Common myeloid progenitor, CD34-positive (primary cell): Measurements from ENCODE around the gene HOXD11.

ENCODE experiments used
- CTCF ChIA-PET: fragments of 350-600 bp; sonication (Branson Sonifier 250); formaldehyde crosslinking; loops from one replicate; lab custom pipeline; 2021; ENCODE audit warnings: antibody characterized with exemption; lab: Charles Lee
- POLR2A ChIA-PET: fragments of 350-600 bp; sonication (Branson Sonifier 250); formaldehyde crosslinking; loops from one replicate; lab custom pipeline; 2021; ENCODE audit warnings: antibody characterized with exemption; lab: Charles Lee
- DNase-seq, 3 donors: peaks; one replicate each; pipeline versions ENCODE4 v3.0.0 to v3.0.0-alpha.2; 2013
- H3K27ac ChIP-seq, 2 experiments: 1 replicate in 1 of 2; 2 replicates in 1 of 2; pipeline ENCODE4 v1.7.0; 2013; ENCODE audit warnings: inconsistent platforms in 2 of 2, low read length in 2 of 2, mild to moderate bottlenecking in 2 of 2, low read depth in 1 of 2, moderate library complexity in 1 of 2; ENCODE audit not compliant: severe bottlenecking in 2 of 2, insufficient read depth in 1 of 2, poor library complexity in 1 of 2
- H3K27me3 ChIP-seq, 5 experiments: replicated peaks in 2 of 5; 1 replicate in 3 of 5; 2 replicates in 2 of 5; pipeline versions ENCODE4 v1.6.1 to v1.7.0; 2013; ENCODE audit warnings: low read length in 4 of 5, mild to moderate bottlenecking in 2 of 5, moderate library complexity in 2 of 5, inconsistent platforms in 1 of 5; ENCODE audit not compliant: insufficient read depth in 5 of 5, control insufficient read depth in 4 of 5
- H3K36me3 ChIP-seq, 4 experiments: 1 replicate in 2 of 4; 2 replicates in 2 of 4; pipeline versions ENCODE4 v1.6.1 to v1.7.0; 2013; ENCODE audit warnings: low read length in 3 of 4, control low read depth in 1 of 4, mild to moderate bottlenecking in 1 of 4; ENCODE audit not compliant: control insufficient read depth in 4 of 4, insufficient read depth in 4 of 4
- H3K4me1 ChIP-seq, 4 experiments: 1 replicate in 3 of 4; 2 replicates in 1 of 4; pipeline versions ENCODE4 v1.6.1 to v1.7.1; 2013; ENCODE audit warnings: low read length in 3 of 4, mild to moderate bottlenecking in 3 of 4, control low read depth in 1 of 4, inconsistent platforms in 1 of 4, moderate library complexity in 1 of 4; ENCODE audit not compliant: control insufficient read depth in 4 of 4, insufficient read depth in 4 of 4; ENCODE audit errors: control extremely low read depth in 1 of 4
- H3K4me3 ChIP-seq, 7 experiments: 1 replicate in 4 of 7; 2 replicates in 3 of 7; pipeline versions ENCODE4 v1.5.1 to v1.7.0; 2013; ENCODE audit warnings: mild to moderate bottlenecking in 7 of 7, low read length in 6 of 7, moderate library complexity in 6 of 7, inconsistent platforms in 2 of 7, low read depth in 2 of 7, control low read depth in 1 of 7; ENCODE audit not compliant: insufficient read depth in 4 of 7, control insufficient read depth in 1 of 7; ENCODE audit errors: extremely low read depth in 1 of 7
- H3K9me3 ChIP-seq, 5 experiments: 1 replicate in 4 of 5; 2 replicates in 1 of 5; pipeline versions ENCODE4 v1.6.1 to v1.7.1; 2013; ENCODE audit warnings: low read length in 4 of 5, mild to moderate bottlenecking in 2 of 5, inconsistent platforms in 1 of 5, low read depth in 1 of 5, moderate library complexity in 1 of 5; ENCODE audit not compliant: control insufficient read depth in 4 of 5, insufficient read depth in 2 of 5; ENCODE audit errors: control extremely low read depth in 1 of 5
- WGBS: methylation state at CpG from one replicate; pipeline ENCODE4 v1.1.5; 2013; ENCODE audit not compliant: insufficient coverage; 5-methylcytosine and 5-hydroxymethylcytosine counted together

Gene HOXD11

DNA sequence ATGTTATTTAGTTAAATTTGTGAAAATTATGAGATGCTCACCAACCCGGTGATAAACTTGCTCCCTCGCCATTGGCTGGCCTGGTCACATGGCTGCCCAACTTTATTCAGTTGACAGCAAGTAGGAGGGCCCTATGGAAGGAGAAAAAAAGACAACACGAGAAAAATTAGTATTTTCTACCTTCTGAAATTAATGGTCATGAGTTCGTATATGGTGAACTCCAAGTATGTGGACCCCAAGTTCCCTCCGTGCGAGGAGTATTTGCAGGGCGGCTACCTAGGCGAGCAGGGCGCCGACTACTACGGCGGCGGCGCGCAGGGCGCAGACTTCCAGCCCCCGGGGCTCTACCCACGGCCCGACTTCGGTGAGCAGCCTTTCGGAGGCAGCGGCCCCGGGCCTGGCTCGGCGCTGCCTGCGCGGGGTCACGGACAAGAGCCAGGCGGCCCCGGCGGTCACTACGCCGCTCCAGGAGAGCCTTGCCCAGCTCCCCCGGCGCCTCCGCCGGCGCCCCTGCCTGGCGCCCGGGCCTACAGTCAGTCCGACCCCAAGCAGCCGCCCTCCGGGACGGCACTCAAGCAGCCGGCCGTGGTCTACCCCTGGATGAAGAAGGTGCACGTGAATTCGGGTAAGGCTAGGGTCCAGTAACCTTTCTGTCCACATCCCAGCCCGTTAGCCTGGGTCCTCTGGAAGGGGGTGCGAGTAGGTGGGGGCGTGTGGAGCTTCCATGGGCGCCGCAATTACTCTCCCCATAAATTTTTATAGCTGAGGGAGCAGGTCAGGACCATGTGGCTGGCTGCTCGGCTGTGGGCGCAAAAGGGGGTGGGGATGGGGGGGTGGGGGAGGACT is 44.6 kb downstream of the HOXD11 start, which contains the start of gene HOXD4:
HOXD4 (plus strand) TSS at position 109 of the 846 bp plus-strand sequence; CDS start at position 193, 84 bp downstream.
- Histone ChIP-seq H3K27me3 (peaks cover 17 to 100% (median 64%) of the 10 kb centered on the region in 5 experiments), H3K4me3 (no peak within 1 kb of the TSS), H3K27ac (no peak within 1 kb of the TSS), H3K36me3 (no peaks in the 10 kb centered on the region), H3K9me3 (peaks cover 0 to 4% (median 0%) of the 10 kb centered on the region in 5 experiments), H3K4me1 (peaks cover 0 to 9% (median 1%) of the 10 kb centered on the region in 4 experiments)
- CTCF ChIA-PET, result interaction anchor here (0.7 to 1.8 kb wide), 4 partner anchors 9 to 36 kb away, joined by 3 to 5 read pairs (median 3); no protein-coding TSS in a partner anchor
- 2% methylated on average over 49 of the region's 55 CpGs for WGBS
- no peak for DNase-seq
- POLR2A ChIA-PET, result no interaction called here

DNA sequence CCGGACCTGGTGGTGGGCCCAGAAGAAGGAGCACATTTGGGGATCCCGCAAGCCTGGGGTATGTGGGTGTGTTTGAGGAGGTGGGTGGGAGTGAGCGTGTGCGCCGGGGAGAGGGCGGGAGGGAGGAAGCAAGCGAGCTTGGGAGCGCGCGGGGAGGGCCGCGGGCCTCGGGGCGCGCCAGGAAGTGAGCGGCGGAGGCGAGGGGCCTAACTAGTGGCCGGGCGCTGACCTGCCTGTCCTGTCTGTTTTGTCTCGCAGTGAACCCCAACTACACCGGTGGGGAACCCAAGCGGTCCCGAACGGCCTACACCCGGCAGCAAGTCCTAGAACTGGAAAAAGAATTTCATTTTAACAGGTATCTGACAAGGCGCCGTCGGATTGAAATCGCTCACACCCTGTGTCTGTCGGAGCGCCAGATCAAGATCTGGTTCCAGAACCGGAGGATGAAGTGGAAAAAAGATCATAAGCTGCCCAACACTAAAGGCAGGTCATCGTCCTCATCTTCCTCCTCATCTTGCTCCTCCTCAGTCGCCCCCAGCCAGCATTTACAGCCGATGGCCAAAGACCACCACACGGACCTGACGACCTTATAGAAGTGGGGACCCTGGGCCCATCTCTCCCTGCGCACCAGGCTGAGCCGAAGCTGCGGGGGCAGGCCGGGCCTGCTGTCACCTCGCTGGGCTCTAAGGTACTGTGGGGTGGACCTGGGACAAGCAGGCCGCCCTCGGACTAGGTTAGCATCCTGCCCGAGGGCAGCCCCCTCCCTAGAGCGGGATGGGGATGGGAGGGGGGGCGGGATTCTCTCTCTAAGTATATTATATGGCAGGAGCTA is 45.5 kb downstream of the HOXD11 start:
- Histone ChIP-seq H3K36me3 (no peaks in the 10 kb centered on the region), H3K4me3 (no peak overlapping the region), H3K27ac (no peak overlapping the region), H3K27me3 (peaks cover 17 to 100% (median 64%) of the 10 kb centered on the region in 5 experiments), H3K4me1 (peaks cover 0 to 11% (median 4%) of the 10 kb centered on the region in 4 experiments), H3K9me3 (peaks cover 0 to 3% (median 0%) of the 10 kb centered on the region in 5 experiments)
- ChIA-PET CTCF (interaction anchor here (1.1 kb wide), 1 partner anchor 12 kb away, joined by 3 read pairs; no protein-coding TSS in a partner anchor), POLR2A (no interaction called here)
- no peak for DNase-seq
- WGBS, result 10% methylated on average over 45 of the region's 48 CpGs

GRCh38 chr2:176154576-176155252 is 47.6 kb downstream of the HOXD11 start:
- DNase-seq, result no peak
- no peak overlapping the region for H3K27ac ChIP-seq
- H3K4me1 ChIP-seq, result peaks cover 0 to 13% (median 4%) of the 10 kb centered on the region in 4 experiments
- peaks cover 0 to 3% (median 0%) of the 10 kb centered on the region in 5 experiments for H3K9me3 ChIP-seq
- H3K27me3 ChIP-seq, result peaks cover 14 to 100% (median 61%) of the 10 kb centered on the region in 5 experiments
- CTCF ChIA-PET, result interaction anchor here (0.8 to 2.4 kb wide), 7 partner anchors 10 to 492 kb away, joined by 3 to 13 read pairs (median 4); no protein-coding TSS in a partner anchor
- no peak overlapping the region for H3K4me3 ChIP-seq
- H3K36me3 ChIP-seq, result no peaks in the 10 kb centered on the region
- 44% methylated on average over 7 of the region's 11 CpGs for WGBS
- POLR2A ChIA-PET, result no interaction called here

GRCh38 chr2:176155356-176156044 is 48.4 kb downstream of the HOXD11 start:
- peaks cover 0 to 15% (median 5%) of the 10 kb centered on the region in 4 experiments for H3K4me1 ChIP-seq
- H3K4me3 ChIP-seq, result no peak overlapping the region
- WGBS, result 14% methylated on average over 5 of the region's 6 CpGs
- ChIA-PET POLR2A (no interaction called here), CTCF (interaction anchor here (0.8 to 2.4 kb wide), 8 partner anchors 11 to 496 kb away, joined by 3 to 13 read pairs (median 4); no protein-coding TSS in a partner anchor)
- peaks cover 0 to 3% (median 0%) of the 10 kb centered on the region in 5 experiments for H3K9me3 ChIP-seq
- DNase-seq, result no peak
- H3K36me3 ChIP-seq, result no peaks in the 10 kb centered on the region
- no peak overlapping the region for H3K27ac ChIP-seq
- peaks cover 14 to 100% (median 57%) of the 10 kb centered on the region in 5 experiments for H3K27me3 ChIP-seq

DNA sequence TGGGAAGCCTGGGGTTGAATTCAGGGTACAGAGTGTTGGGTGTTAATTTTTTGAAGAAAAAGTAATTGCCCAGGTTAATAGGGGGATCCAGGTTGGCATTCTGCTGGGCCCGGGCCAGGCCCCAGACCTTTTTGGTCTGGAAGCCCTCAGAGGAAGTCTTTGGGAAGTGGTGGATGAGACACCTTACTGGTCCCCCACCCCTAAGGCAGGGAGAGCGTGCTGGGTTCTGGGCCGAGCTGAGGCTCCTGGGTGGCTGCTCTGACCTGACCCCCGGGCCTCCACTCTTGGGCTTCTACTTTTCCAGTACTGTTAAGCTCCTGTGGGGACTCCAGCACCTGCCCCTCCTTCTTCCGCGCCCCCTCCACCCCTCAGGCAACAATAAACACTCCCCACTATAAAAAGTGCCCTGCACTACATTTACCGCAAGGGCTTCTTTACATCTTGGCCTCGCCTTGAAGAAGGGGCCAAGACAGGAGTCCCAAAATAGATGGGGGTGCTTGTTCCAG is 49.3 kb downstream of the HOXD11 start:
- H3K4me1 ChIP-seq, result peaks cover 0 to 15% (median 5%) of the 10 kb centered on the region in 4 experiments
- no peak overlapping the region for H3K27ac ChIP-seq
- 43% methylated on average over 5 of the region's 8 CpGs for WGBS
- no peak overlapping the region for H3K4me3 ChIP-seq
- peaks cover 14 to 100% (median 61%) of the 10 kb centered on the region in 5 experiments for H3K27me3 ChIP-seq
- CTCF ChIA-PET, result interaction anchor here (0.6 to 2.4 kb wide), 3 partner anchors 16 to 495 kb away, joined by 3 to 13 read pairs (median 5); no protein-coding TSS in a partner anchor
- DNase-seq, result no peak
- POLR2A ChIA-PET, result no interaction called here
- no peaks in the 10 kb centered on the region for H3K36me3 ChIP-seq
- H3K9me3 ChIP-seq, result peaks cover 0 to 2% (median 0%) of the 10 kb centered on the region in 5 experiments
